Measurements from ENCODE around the gene TROAP. TPM values are rescaled to one million over a fixed set of nuclear protein-coding genes. Genes with fewer than 3 reads are reported as not detected.
A peak's percentile ranks its signal among the peaks of the same experiment; 100 is the strongest.

TROAP gene
- total RNA-seq, 1 donor from 2014 or later, result 11.7 TPM

- peaks cover 5% of the 10 kb centered on the region for H3K4me1 Mint-ChIP-seq (ENCODE audit: low read depth, unreplicated experiment)
- H3K9me3 Mint-ChIP-seq (ENCODE audit: unreplicated experiment), result peaks cover 4% of the 10 kb centered on the region
- TF ChIP-seq CTCF (IDR thresholded peaks at IDR 0.05; ENCODE audit: partially characterized antibody, unreplicated experiment), result no peak
- peaks cover 5% of the 10 kb centered on the region for H3K27me3 Mint-ChIP-seq (ENCODE audit: unreplicated experiment)
- no peak overlapping the region for H3K4me3 Mint-ChIP-seq (ENCODE audit: unreplicated experiment)
- no peak overlapping the region for H3K27ac Mint-ChIP-seq (ENCODE audit: unreplicated experiment)
- no peak for DNase-seq
- no peaks in the 10 kb centered on the region for H3K36me3 Mint-ChIP-seq (ENCODE audit: unreplicated experiment)
These were observed 29.3 kb downstream of the TROAP start for GRCh38 chr12:49352351-49352750.

- DNase-seq, result no peak
- no peak overlapping the region for H3K27ac Mint-ChIP-seq (ENCODE audit: unreplicated experiment)
- TF ChIP-seq CTCF (IDR thresholded peaks at IDR 0.05; ENCODE audit: partially characterized antibody, unreplicated experiment), result no peak
- no peaks in the 10 kb centered on the region for H3K36me3 Mint-ChIP-seq (ENCODE audit: unreplicated experiment)
- no peak overlapping the region for H3K4me3 Mint-ChIP-seq (ENCODE audit: unreplicated experiment)
- no peaks in the 10 kb centered on the region for H3K4me1 Mint-ChIP-seq (ENCODE audit: low read depth, unreplicated experiment)
- peaks cover 2% of the 10 kb centered on the region for H3K27me3 Mint-ChIP-seq (ENCODE audit: unreplicated experiment)
- H3K9me3 Mint-ChIP-seq (ENCODE audit: unreplicated experiment), result peaks cover 2% of the 10 kb centered on the region
These were observed 32.9 kb downstream of the TROAP start for GRCh38 chr12:49355913-49356312.

- DNase-seq, result no peak
- peak; percentile 83 for TF ChIP-seq CTCF (IDR thresholded peaks at IDR 0.05; ENCODE audit: partially characterized antibody, unreplicated experiment)
- Mint-ChIP-seq H3K27ac (ENCODE audit: unreplicated experiment) (no peak overlapping the region), H3K4me1 (ENCODE audit: low read depth, unreplicated experiment) (no peaks in the 10 kb centered on the region), H3K9me3 (ENCODE audit: unreplicated experiment) (peaks cover 2% of the 10 kb centered on the region), H3K27me3 (ENCODE audit: unreplicated experiment) (peaks cover 2% of the 10 kb centered on the region), H3K4me3 (ENCODE audit: unreplicated experiment) (no peak overlapping the region), H3K36me3 (ENCODE audit: unreplicated experiment) (no peaks in the 10 kb centered on the region)
These were observed 34.1 kb downstream of the TROAP start for GRCh38 chr12:49357103-49357678.

- Mint-ChIP-seq H3K27ac (ENCODE audit: unreplicated experiment) (no peak overlapping the region), H3K27me3 (ENCODE audit: unreplicated experiment) (peaks cover 2% of the 10 kb centered on the region), H3K4me3 (ENCODE audit: unreplicated experiment) (no peak overlapping the region), H3K4me1 (ENCODE audit: low read depth, unreplicated experiment) (no peaks in the 10 kb centered on the region), H3K9me3 (ENCODE audit: unreplicated experiment) (peaks cover 2% of the 10 kb centered on the region), H3K36me3 (ENCODE audit: unreplicated experiment) (no peaks in the 10 kb centered on the region)
- TF ChIP-seq CTCF (IDR thresholded peaks at IDR 0.05; ENCODE audit: partially characterized antibody, unreplicated experiment), result peak; percentile 68
- peak; percentile 59 for DNase-seq
These were observed 35.6 kb downstream of the TROAP start for GRCh38 chr12:49358483-49359141.

- TF ChIP-seq CTCF (IDR thresholded peaks at IDR 0.05; ENCODE audit: partially characterized antibody, unreplicated experiment), result no peak
- H3K27me3 Mint-ChIP-seq (ENCODE audit: unreplicated experiment), result peaks cover 2% of the 10 kb centered on the region
- no peaks in the 10 kb centered on the region for H3K36me3 Mint-ChIP-seq (ENCODE audit: unreplicated experiment)
- H3K9me3 Mint-ChIP-seq (ENCODE audit: unreplicated experiment), result peaks cover 2% of the 10 kb centered on the region
- H3K4me1 Mint-ChIP-seq (ENCODE audit: low read depth, unreplicated experiment), result no peaks in the 10 kb centered on the region
- no peak for DNase-seq
- H3K4me3 Mint-ChIP-seq (ENCODE audit: unreplicated experiment), result no peak overlapping the region
- no peak overlapping the region for H3K27ac Mint-ChIP-seq (ENCODE audit: unreplicated experiment)
These were observed 36.6 kb downstream of the TROAP start for GRCh38 chr12:49359671-49360070.

Data from glutamatergic neuron (in vitro differentiated cells).